GM12892 (cell line): ENCODE results near the gene KCNK7.

Experiments used
- POLR2A ChIP-seq: IDR thresholded peaks from 2 replicates; pipeline ENCODE4 v1.6.1; 2011; ENCODE audit warnings: low read depth, low read length, control low read depth
- POLR2AphosphoS5 ChIP-seq: IDR thresholded peaks from 2 replicates; pipeline ENCODE4 v1.6.1; 2011; ENCODE audit warnings: low read depth, low read length, control low read depth

- no peak for TF ChIP-seq POLR2AphosphoS5
- TF ChIP-seq POLR2A, result no peak
Observed at GRCh38 chr11:65586676-65587075, 8.9 kb downstream of the KCNK7 start.
